Measurements from ENCODE around the gene SRSF4.

SRSF4 gene

GRCh38 chr1:29193879-29194455 lies 12.3 kb upstream of the SRSF4 start:
- Mint-ChIP-seq H3K9me3 (no peaks in the 10 kb centered on the region), H3K4me1 (ENCODE audit: low read depth) (peaks cover 3% of the 10 kb centered on the region), H3K4me3 (no peak overlapping the region), H3K36me3 (ENCODE audit: low read depth) (peaks cover 1% of the 10 kb centered on the region), H3K27me3 (ENCODE audit: low read depth) (no peaks in the 10 kb centered on the region), H3K27ac (no peak overlapping the region)
- no peak for DNase-seq (ENCODE audit: low spot score)

- DNase-seq (ENCODE audit: low spot score): no peak
- peaks cover 1% of the 10 kb centered on the region for H3K36me3 Mint-ChIP-seq (ENCODE audit: low read depth)
- H3K27me3 Mint-ChIP-seq (ENCODE audit: low read depth): no peaks in the 10 kb centered on the region
- no peak overlapping the region for H3K27ac Mint-ChIP-seq
- H3K4me1 Mint-ChIP-seq (ENCODE audit: low read depth): no peaks in the 10 kb centered on the region
- no peak overlapping the region for H3K4me3 Mint-ChIP-seq
- no peaks in the 10 kb centered on the region for H3K9me3 Mint-ChIP-seq
Observed at GRCh38 chr1:29190718-29191117, 9.0 kb upstream of the SRSF4 start.

- DNase-seq (ENCODE audit: low spot score): no peak
- Mint-ChIP-seq H3K27ac (no peak overlapping the region), H3K9me3 (no peaks in the 10 kb centered on the region), H3K36me3 (ENCODE audit: low read depth) (no peaks in the 10 kb centered on the region), H3K4me1 (ENCODE audit: low read depth) (peaks cover 11% of the 10 kb centered on the region), H3K4me3 (no peak overlapping the region), H3K27me3 (ENCODE audit: low read depth) (no peaks in the 10 kb centered on the region)
Observed at GRCh38 chr1:29186707-29187106, 5.0 kb upstream of the SRSF4 start.

- no peaks in the 10 kb centered on the region for H3K36me3 Mint-ChIP-seq (ENCODE audit: low read depth)
- no peak overlapping the region for H3K27ac Mint-ChIP-seq
- no peaks in the 10 kb centered on the region for H3K9me3 Mint-ChIP-seq
- no peak overlapping the region for H3K4me3 Mint-ChIP-seq
- H3K27me3 Mint-ChIP-seq (ENCODE audit: low read depth): no peaks in the 10 kb centered on the region
- peaks cover 11% of the 10 kb centered on the region for H3K4me1 Mint-ChIP-seq (ENCODE audit: low read depth)
- no peak for DNase-seq (ENCODE audit: low spot score)
Observed at GRCh38 chr1:29186252-29186651, 4.6 kb upstream of the SRSF4 start.

GRCh38 chr1:29183287-29183686 lies 1.6 kb upstream of the SRSF4 start:
- peak overlapping the region; percentile 24 for H3K27ac Mint-ChIP-seq
- peaks cover 17% of the 10 kb centered on the region for H3K36me3 Mint-ChIP-seq (ENCODE audit: low read depth)
- peak overlapping the region; percentile 87 for H3K4me3 Mint-ChIP-seq

GRCh38 chr1:29180497-29181412 lies 945 bp downstream of the SRSF4 start:
- Mint-ChIP-seq H3K4me1 (ENCODE audit: low read depth) (peaks cover 45% of the 10 kb centered on the region), H3K27me3 (ENCODE audit: low read depth) (no peaks in the 10 kb centered on the region), H3K9me3 (no peaks in the 10 kb centered on the region), H3K36me3 (ENCODE audit: low read depth) (peaks cover 33% of the 10 kb centered on the region), H3K27ac (peak overlapping the region; percentile 97), H3K4me3 (peak overlapping the region; percentile 98)
- DNase-seq (ENCODE audit: low spot score): no peak

More at GRCh38 chr1:29183287-29183686, 1.6 kb upstream of the SRSF4 start:
- Mint-ChIP-seq H3K9me3 (no peaks in the 10 kb centered on the region), H3K4me1 (ENCODE audit: low read depth) (peaks cover 31% of the 10 kb centered on the region), H3K27me3 (ENCODE audit: low read depth) (no peaks in the 10 kb centered on the region)
- no peak for DNase-seq (ENCODE audit: low spot score)

- H3K4me1 Mint-ChIP-seq (ENCODE audit: low read depth): peaks cover 45% of the 10 kb centered on the region
- H3K36me3 Mint-ChIP-seq (ENCODE audit: low read depth): peaks cover 34% of the 10 kb centered on the region
- no peaks in the 10 kb centered on the region for H3K9me3 Mint-ChIP-seq
- DNase-seq (ENCODE audit: low spot score): no peak
- H3K27ac Mint-ChIP-seq: peak overlapping the region; percentile 97
- H3K27me3 Mint-ChIP-seq (ENCODE audit: low read depth): no peaks in the 10 kb centered on the region
- H3K4me3 Mint-ChIP-seq: peak overlapping the region; percentile 98
Observed at GRCh38 chr1:29179641-29180184, 2.0 kb downstream of the SRSF4 start.

GRCh38 chr1:29177022-29177705 lies 4.5 kb downstream of the SRSF4 start:
- Mint-ChIP-seq H3K9me3 (no peaks in the 10 kb centered on the region), H3K36me3 (ENCODE audit: low read depth) (peaks cover 45% of the 10 kb centered on the region), H3K27me3 (ENCODE audit: low read depth) (no peaks in the 10 kb centered on the region), H3K4me3 (peak overlapping the region; percentile 42), H3K4me1 (ENCODE audit: low read depth) (peaks cover 44% of the 10 kb centered on the region), H3K27ac (peak overlapping the region; percentile 60)
- DNase-seq (ENCODE audit: low spot score): no peak

GRCh38 chr1:29176576-29176975 lies 5.1 kb downstream of the SRSF4 start:
- Mint-ChIP-seq H3K27me3 (ENCODE audit: low read depth) (no peaks in the 10 kb centered on the region), H3K36me3 (ENCODE audit: low read depth) (peaks cover 48% of the 10 kb centered on the region), H3K9me3 (no peaks in the 10 kb centered on the region), H3K27ac (no peak overlapping the region), H3K4me1 (ENCODE audit: low read depth) (peaks cover 46% of the 10 kb centered on the region), H3K4me3 (no peak overlapping the region)
- DNase-seq (ENCODE audit: low spot score): no peak

GRCh38 chr1:29172415-29172939 lies 9.2 kb downstream of the SRSF4 start:
- H3K4me3 Mint-ChIP-seq: peak overlapping the region; percentile 12
- H3K27me3 Mint-ChIP-seq (ENCODE audit: low read depth): no peaks in the 10 kb centered on the region
- peaks cover 51% of the 10 kb centered on the region for H3K36me3 Mint-ChIP-seq (ENCODE audit: low read depth)
- no peak for DNase-seq (ENCODE audit: low spot score)
- peaks cover 47% of the 10 kb centered on the region for H3K4me1 Mint-ChIP-seq (ENCODE audit: low read depth)
- no peaks in the 10 kb centered on the region for H3K9me3 Mint-ChIP-seq
- no peak overlapping the region for H3K27ac Mint-ChIP-seq

- no peaks in the 10 kb centered on the region for H3K9me3 Mint-ChIP-seq
- peak overlapping the region; percentile 48 for H3K4me3 Mint-ChIP-seq
- peaks cover 49% of the 10 kb centered on the region for H3K36me3 Mint-ChIP-seq (ENCODE audit: low read depth)
- H3K4me1 Mint-ChIP-seq (ENCODE audit: low read depth): peaks cover 46% of the 10 kb centered on the region
- H3K27ac Mint-ChIP-seq: peak overlapping the region; percentile 32
- no peaks in the 10 kb centered on the region for H3K27me3 Mint-ChIP-seq (ENCODE audit: low read depth)
- no peak for DNase-seq (ENCODE audit: low spot score)
Observed at GRCh38 chr1:29171521-29171920, 10.2 kb downstream of the SRSF4 start.

- DNase-seq (ENCODE audit: low spot score): no peak
- no peaks in the 10 kb centered on the region for H3K9me3 Mint-ChIP-seq
- H3K4me1 Mint-ChIP-seq (ENCODE audit: low read depth): peaks cover 45% of the 10 kb centered on the region
- peak overlapping the region; percentile 45 for H3K27ac Mint-ChIP-seq
- peaks cover 47% of the 10 kb centered on the region for H3K36me3 Mint-ChIP-seq (ENCODE audit: low read depth)
- H3K27me3 Mint-ChIP-seq (ENCODE audit: low read depth): no peaks in the 10 kb centered on the region
- peak overlapping the region; percentile 30 for H3K4me3 Mint-ChIP-seq
Observed at GRCh38 chr1:29171089-29171488, 10.6 kb downstream of the SRSF4 start.

- Mint-ChIP-seq H3K36me3 (ENCODE audit: low read depth) (peaks cover 53% of the 10 kb centered on the region), H3K4me1 (ENCODE audit: low read depth) (peaks cover 51% of the 10 kb centered on the region), H3K27me3 (ENCODE audit: low read depth) (no peaks in the 10 kb centered on the region), H3K27ac (peak overlapping the region; percentile 50), H3K9me3 (no peaks in the 10 kb centered on the region), H3K4me3 (peak overlapping the region; percentile 47)
- DNase-seq (ENCODE audit: low spot score): no peak
Observed at GRCh38 chr1:29169976-29170375, 11.7 kb downstream of the SRSF4 start.

All from T-helper 2 cell treated with Interferon-gamma antibody and Interleukin-4, amounts not matched to agents 5 μg/mL and 100 μg/mL, for 36 hours (primary cell).